IPS-20b (cell line): Measurements from ENCODE around the gene HSPA6.
"Not testable (repeated sequence)": the region's sequence is repeated elsewhere in the genome, so short reads cannot be mapped to it uniquely, and the experiment has no call there.

ENCODE experiments used
- H3K27ac ChIP-seq: one replicate; pipeline ENCODE4 v1.5.1; 2013; ENCODE audit warnings: low read length
- H3K27me3 ChIP-seq: 2 replicates; pipeline ENCODE4 v1.6.1; 2013; ENCODE audit warnings: mild to moderate bottlenecking, low read length, inconsistent platforms; ENCODE audit not compliant: insufficient read depth
- H3K36me3 ChIP-seq: 2 replicates; pipeline ENCODE4 v1.6.1; 2013; ENCODE audit warnings: low read depth, mild to moderate bottlenecking, inconsistent platforms, low read length, moderate library complexity; ENCODE audit not compliant: insufficient read depth
- H3K4me1 ChIP-seq: 2 replicates; pipeline ENCODE4 v1.6.1; 2013; ENCODE audit warnings: mild to moderate bottlenecking, control low read depth, inconsistent platforms, low read length, moderate library complexity; ENCODE audit not compliant: insufficient read depth
- H3K4me3 ChIP-seq: 2 replicates; pipeline ENCODE4 v1.5.1; 2013; ENCODE audit warnings: mild to moderate bottlenecking, low read length, inconsistent platforms
- H3K9ac ChIP-seq: 2 replicates; pipeline ENCODE4 v1.6.1; 2013; ENCODE audit warnings: low read depth, mild to moderate bottlenecking, inconsistent platforms, low read length, moderate library complexity
- H3K9me3 ChIP-seq: 2 replicates; pipeline ENCODE4 v1.6.1; 2013; ENCODE audit warnings: mild to moderate bottlenecking, low read depth, low read length, inconsistent platforms; ENCODE audit not compliant: insufficient read depth

HSPA6 gene

DNA sequence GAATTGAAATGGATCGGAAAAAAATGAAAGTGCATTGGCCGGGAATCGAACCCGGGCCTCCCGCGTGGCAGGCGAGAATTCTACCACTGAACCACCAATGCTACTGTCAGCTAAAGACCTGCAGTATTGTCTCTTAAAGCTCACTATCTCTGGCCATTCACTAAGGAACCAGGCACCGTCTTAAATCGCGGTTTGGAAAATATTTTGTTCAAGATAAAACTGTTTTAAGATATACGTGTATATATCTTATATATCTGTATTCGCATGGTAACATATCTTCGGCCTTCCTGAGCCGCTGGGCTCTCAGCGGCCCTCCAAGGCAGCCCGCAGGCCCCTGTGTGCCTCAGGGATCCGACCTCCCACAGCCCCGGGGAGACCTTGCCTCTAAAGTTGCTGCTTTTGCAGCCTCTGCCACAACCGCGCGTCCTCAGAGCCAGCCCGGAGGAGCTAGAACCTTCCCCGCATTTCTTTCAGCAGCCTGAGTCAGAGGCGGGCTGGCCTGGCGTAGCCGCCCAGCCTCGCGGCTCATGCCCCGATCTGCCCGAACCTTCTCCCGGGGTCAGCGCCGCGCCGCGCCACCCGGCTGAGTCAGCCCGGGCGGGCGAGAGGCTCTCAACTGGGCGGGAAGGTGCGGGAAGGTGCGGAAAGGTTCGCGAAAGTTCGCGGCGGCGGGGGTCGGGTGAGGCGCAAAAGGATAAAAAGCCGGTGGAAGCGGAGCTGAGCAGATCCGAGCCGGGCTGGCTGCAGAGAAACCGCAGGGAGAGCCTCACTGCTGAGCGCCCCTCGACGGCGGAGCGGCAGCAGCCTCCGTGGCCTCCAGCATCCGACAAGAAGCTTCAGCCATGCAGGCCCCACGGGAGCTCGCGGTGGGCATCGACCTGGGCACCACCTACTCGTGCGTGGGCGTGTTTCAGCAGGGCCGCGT is at the start of gene HSPA6:
HSPA6 (plus strand) TSS at position 724 of the 925 bp plus-strand sequence; CDS start at position 843, 119 bp downstream.
- Histone ChIP-seq H3K4me3 (peak within 1 kb of the TSS; percentile 85), H3K9ac (peak within 1 kb of the TSS; percentile 53; the same call in 1 of the 2 replicates), H3K27me3 (peaks cover 43% of the 10 kb centered on the region)
- not testable (repeated sequence) for H3K4me1 ChIP-seq, H3K27ac ChIP-seq, H3K36me3 ChIP-seq, H3K9me3 ChIP-seq

DNA sequence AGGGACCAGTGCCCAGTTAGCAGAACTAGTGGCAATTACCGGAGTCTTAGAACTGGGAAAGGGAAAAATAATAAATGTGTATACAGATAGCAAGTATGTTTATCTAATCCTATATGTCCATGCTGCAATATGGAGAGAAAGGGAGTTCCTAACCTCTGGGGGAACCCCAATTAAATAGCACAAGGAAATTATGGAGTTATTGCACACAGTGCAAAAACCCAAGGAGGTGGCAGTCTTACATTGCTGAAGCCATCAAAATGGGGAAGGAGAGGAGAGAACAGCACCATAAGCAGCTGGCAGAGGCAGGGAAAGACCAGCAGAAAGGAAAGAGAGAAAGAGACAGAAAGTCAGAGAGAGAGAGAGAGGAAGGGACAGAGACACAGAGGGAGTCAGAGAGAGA is 46.6 kb upstream of the HSPA6 start:
- H3K27me3 ChIP-seq: peaks cover 45% of the 10 kb centered on the region
- H3K9me3 ChIP-seq, H3K36me3 ChIP-seq, H3K4me3 ChIP-seq, H3K27ac ChIP-seq, H3K9ac ChIP-seq, H3K4me1 ChIP-seq: not testable (repeated sequence)

- H3K4me3 ChIP-seq: no peak overlapping the region
- no peaks in the 10 kb centered on the region for H3K36me3 ChIP-seq
- no peaks in the 10 kb centered on the region for H3K4me1 ChIP-seq
- H3K27ac ChIP-seq: no peak overlapping the region
- H3K9me3 ChIP-seq: no peaks in the 10 kb centered on the region
- H3K9ac ChIP-seq: no peak overlapping the region
- H3K27me3 ChIP-seq: peaks cover 34% of the 10 kb centered on the region
Observed at GRCh38 chr1:161478985-161479384, 45.4 kb upstream of the HSPA6 start.

- Histone ChIP-seq H3K27ac (no peak overlapping the region), H3K36me3 (no peaks in the 10 kb centered on the region), H3K27me3 (peaks cover 35% of the 10 kb centered on the region; the same call in 1 of the 2 replicates), H3K9me3 (no peaks in the 10 kb centered on the region), H3K4me3 (no peak overlapping the region), H3K9ac (no peak overlapping the region), H3K4me1 (no peaks in the 10 kb centered on the region)
Observed at GRCh38 chr1:161480381-161481035, 43.8 kb upstream of the HSPA6 start.

GRCh38 chr1:161481624-161482392 is 42.5 kb upstream of the HSPA6 start:
- Histone ChIP-seq H3K36me3 (no peaks in the 10 kb centered on the region), H3K9ac (no peak overlapping the region), H3K27me3 (peaks cover 35% of the 10 kb centered on the region; the same call in 1 of the 2 replicates), H3K9me3 (no peaks in the 10 kb centered on the region), H3K4me1 (no peaks in the 10 kb centered on the region), H3K27ac (no peak overlapping the region), H3K4me3 (no peak overlapping the region)

- H3K27ac ChIP-seq: no peak overlapping the region
- no peaks in the 10 kb centered on the region for H3K9me3 ChIP-seq
- no peaks in the 10 kb centered on the region for H3K36me3 ChIP-seq
- H3K4me3 ChIP-seq: no peak overlapping the region
- H3K27me3 ChIP-seq: peaks cover 35% of the 10 kb centered on the region; the same call in 1 of the 2 replicates
- no peak overlapping the region for H3K9ac ChIP-seq
- H3K4me1 ChIP-seq: 0 out of 2 replicates have a peak, but pooled peaks cover 2% of the 10 kb centered on the region
Observed at GRCh38 chr1:161482610-161483009, 41.7 kb upstream of the HSPA6 start.

DNA sequence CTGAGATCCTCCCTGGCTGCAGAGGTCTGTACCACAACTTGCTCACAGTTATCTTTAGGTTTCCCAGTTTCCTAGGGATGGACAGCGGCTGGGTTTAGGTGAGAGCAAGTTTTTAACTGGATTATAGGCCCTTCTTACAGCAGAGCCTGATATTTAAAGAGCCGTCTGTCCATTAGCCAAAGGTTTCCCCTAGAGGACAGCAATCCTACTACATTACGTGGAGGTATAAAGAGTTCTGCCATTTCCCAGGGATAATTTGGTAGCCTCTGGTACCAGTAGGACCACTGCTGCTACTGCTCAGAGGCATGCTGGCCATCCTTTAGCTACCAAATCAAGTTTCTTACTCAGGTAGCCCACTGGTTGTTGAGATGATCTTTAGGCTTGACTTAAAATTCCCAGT is 41.0 kb upstream of the HSPA6 start:
- H3K9ac ChIP-seq: no peak overlapping the region
- H3K27me3 ChIP-seq: peaks cover 39% of the 10 kb centered on the region; the same call in 1 of the 2 replicates
- H3K9me3 ChIP-seq: no peaks in the 10 kb centered on the region
- no peak overlapping the region for H3K4me3 ChIP-seq
- H3K27ac ChIP-seq: no peak overlapping the region
- H3K36me3 ChIP-seq: no peaks in the 10 kb centered on the region
- H3K4me1 ChIP-seq: 0 out of 2 replicates have a peak, but pooled peaks cover 2% of the 10 kb centered on the region

GRCh38 chr1:161484613-161485012 is 39.7 kb upstream of the HSPA6 start:
- no peak overlapping the region for H3K9ac ChIP-seq
- H3K36me3 ChIP-seq: no peaks in the 10 kb centered on the region
- no peaks in the 10 kb centered on the region for H3K9me3 ChIP-seq
- H3K4me1 ChIP-seq: 0 out of 2 replicates have a peak, but pooled peaks cover 2% of the 10 kb centered on the region
- H3K27ac ChIP-seq: no peak overlapping the region
- H3K4me3 ChIP-seq: no peak overlapping the region
- H3K27me3 ChIP-seq: peaks cover 47% of the 10 kb centered on the region; the same call in 1 of the 2 replicates

- no peak overlapping the region for H3K27ac ChIP-seq
- H3K36me3 ChIP-seq: no peaks in the 10 kb centered on the region
- H3K4me3 ChIP-seq: no peak overlapping the region
- peaks cover 40% of the 10 kb centered on the region; the same call in 1 of the 2 replicates for H3K27me3 ChIP-seq
- no peaks in the 10 kb centered on the region for H3K9me3 ChIP-seq
- 0 out of 2 replicates have a peak, but pooled peaks cover 2% of the 10 kb centered on the region for H3K4me1 ChIP-seq
- no peak overlapping the region for H3K9ac ChIP-seq
Observed at GRCh38 chr1:161486806-161487741, 37.3 kb upstream of the HSPA6 start.

DNA sequence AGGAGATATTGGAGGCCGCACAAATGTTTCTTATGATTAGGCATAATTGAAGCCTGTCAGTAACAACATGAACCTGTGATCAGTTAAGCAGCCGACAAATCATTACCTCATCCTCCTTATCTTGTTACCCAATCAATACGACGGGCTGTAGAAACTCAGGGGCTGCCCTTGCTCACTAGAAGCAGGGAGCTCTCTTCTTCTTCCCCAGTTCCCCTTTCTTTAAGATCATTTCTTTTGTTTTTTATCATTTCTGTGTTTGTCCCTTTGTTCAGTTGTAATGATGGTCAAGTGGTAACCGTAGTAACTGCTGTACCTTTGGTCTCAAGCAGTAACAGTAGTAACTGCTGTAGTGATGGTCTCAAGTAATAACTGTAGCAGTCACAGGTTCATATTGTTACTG is 32.9 kb upstream of the HSPA6 start:
- Histone ChIP-seq H3K36me3 (no peaks in the 10 kb centered on the region), H3K9me3 (no peaks in the 10 kb centered on the region), H3K27me3 (peaks cover 25% of the 10 kb centered on the region; the same call in 1 of the 2 replicates), H3K4me3 (no peak overlapping the region), H3K9ac (no peak overlapping the region), H3K27ac (no peak overlapping the region), H3K4me1 (0 out of 2 replicates have a peak, but pooled peaks cover 2% of the 10 kb centered on the region)
